GM21390 (cell line): ENCODE results near the gene PLXNA4.
"Not testable (repeated sequence)": the region's sequence is repeated elsewhere in the genome, so short reads cannot be mapped to it uniquely, and the experiment has no call there.

Source experiments
- ATAC-seq: cut with Tn5 transposase; IDR thresholded peaks from one replicate; pipeline ENCODE4 v1.9.1; 2021; ENCODE audit not compliant: unreplicated experiment

The PLXNA4 gene

GRCh38 chr7:132575982-132576720, at the start of gene PLXNA4:
Gene PLXNA4 (minus strand): TSS chr7:132576470. CDS start chr7:132508693, 67,777 bp downstream.
- no peak for ATAC-seq

GRCh38 chr7:132625651-132626050, 49.4 kb upstream of the PLXNA4 start:
- ATAC-seq = no peak

GRCh38 chr7:132622081-132622480, 45.8 kb upstream of the PLXNA4 start:
- no peak for ATAC-seq

- no peak for ATAC-seq
Measured at GRCh38 chr7:132619967-132620366, 43.7 kb upstream of the PLXNA4 start.

- no peak for ATAC-seq
Measured at GRCh38 chr7:132618956-132619305, 42.7 kb upstream of the PLXNA4 start.

- no peak for ATAC-seq
Measured at GRCh38 chr7:132618271-132618955, 42.1 kb upstream of the PLXNA4 start.

- ATAC-seq = no peak
Measured at GRCh38 chr7:132614428-132615318, 38.4 kb upstream of the PLXNA4 start.

- ATAC-seq = no peak
Measured at GRCh38 chr7:132613737-132614136, 37.5 kb upstream of the PLXNA4 start.

- ATAC-seq = no peak
Measured at GRCh38 chr7:132610995-132611394, 34.7 kb upstream of the PLXNA4 start.

- no peak for ATAC-seq
Measured at GRCh38 chr7:132609906-132610520, 33.7 kb upstream of the PLXNA4 start.

GRCh38 chr7:132609222-132609621, 33.0 kb upstream of the PLXNA4 start:
- ATAC-seq = no peak

- no peak for ATAC-seq
Measured at GRCh38 chr7:132608523-132608922, 32.3 kb upstream of the PLXNA4 start.

GRCh38 chr7:132607656-132608055, 31.4 kb upstream of the PLXNA4 start:
- ATAC-seq = no peak

- ATAC-seq = no peak
Measured at GRCh38 chr7:132604121-132604520, 27.9 kb upstream of the PLXNA4 start.

GRCh38 chr7:132603220-132603833, 27.1 kb upstream of the PLXNA4 start:
- ATAC-seq = no peak

- ATAC-seq = no peak
Measured at GRCh38 chr7:132601783-132602182, 25.5 kb upstream of the PLXNA4 start.

GRCh38 chr7:132596588-132596987, 20.3 kb upstream of the PLXNA4 start:
- no peak for ATAC-seq

GRCh38 chr7:132594741-132595140, 18.5 kb upstream of the PLXNA4 start:
- not testable (repeated sequence) for ATAC-seq

- no peak for ATAC-seq
Measured at GRCh38 chr7:132592936-132593335, 16.7 kb upstream of the PLXNA4 start.

GRCh38 chr7:132592231-132592920, 16.1 kb upstream of the PLXNA4 start:
- no peak for ATAC-seq
